A549 (cell line): ENCODE results near the gene PNPLA2.

Experiments
- BHLHE40 ChIP-seq: IDR thresholded peaks from 2 replicates; pipeline ENCODE4 v1.6.1; 2012; ENCODE audit warnings: low read depth, low read length, inconsistent platforms
- CEBPB ChIP-seq, 2 experiments: fragments of >200 bp in 1 of 2; sonication (Bioruptor Twin) in 1 of 2; formaldehyde crosslinking in 1 of 2; IDR thresholded peaks; 2 replicates each; pipeline ENCODE4 v1.6.1; 2012 to 2016
- CTCF ChIP-seq: fragments of >200 bp; sonication (Bioruptor Twin); formaldehyde crosslinking; IDR thresholded peaks from 3 replicates; pipeline ENCODE4 v1.5.1; 2016
- E2F6 ChIP-seq: IDR thresholded peaks from 2 replicates; pipeline ENCODE4 v1.6.1; 2012; ENCODE audit warnings: low read depth, borderline replicate concordance
- EP300 ChIP-seq, 2 experiments: fragments of >200 bp; sonication (Bioruptor Twin); formaldehyde crosslinking; IDR thresholded peaks; 2 replicates in 1 of 2; 3 replicates in 1 of 2; pipeline ENCODE4 v1.6.1; 2016 to 2017
- MAZ ChIP-seq: fragments of 150-350 bp; IDR thresholded peaks from 2 replicates; pipeline ENCODE4 v1.6.1; 2014; ENCODE audit warnings: antibody characterized with exemption, low read depth, low read length, borderline replicate concordance
- NR3C1 ChIP-seq: fragments of >200 bp; sonication (Bioruptor Twin); formaldehyde crosslinking; IDR thresholded peaks from 3 replicates; pipeline ENCODE4 v1.6.1; 2017
- POLR2A ChIP-seq: IDR thresholded peaks from 2 replicates; pipeline ENCODE4 v1.6.1; 2012; ENCODE audit warnings: mild to moderate bottlenecking, low read length
- RCOR1 ChIP-seq: fragments of 150-350 bp; IDR thresholded peaks from 2 replicates; pipeline ENCODE4 v1.6.1; 2014; ENCODE audit warnings: antibody characterized with exemption, low read length, low read depth
- SMC3 ChIP-seq: fragments of >200 bp; sonication (Bioruptor Twin); formaldehyde crosslinking; IDR thresholded peaks from 3 replicates; pipeline ENCODE4 v1.6.1; 2018; ENCODE audit warnings: inconsistent platforms
- TF ChIP-seq, protein P1 (sequence below): IDR thresholded peaks from 2 replicates; pipeline ENCODE4 v1.6.1; 2012
- TF ChIP-seq, protein P2 (sequence below): fragments of 200-600 bp; sonication (generic); IDR thresholded peaks from 2 replicates; pipeline ENCODE4 v1.6.1; 2016; ENCODE audit warnings: antibody characterized with exemption, mild to moderate bottlenecking, moderate library complexity
- TF ChIP-seq, protein P3 (sequence below): fragments of 450-650 bp; IDR thresholded peaks from 2 replicates; pipeline ENCODE4 v1.6.1; 2014; ENCODE audit warnings: antibody characterized with exemption

GRCh38 chr11:800473-800872 lies 18.2 kb upstream of the PNPLA2 start:
- TF ChIP-seq, protein P1, sequence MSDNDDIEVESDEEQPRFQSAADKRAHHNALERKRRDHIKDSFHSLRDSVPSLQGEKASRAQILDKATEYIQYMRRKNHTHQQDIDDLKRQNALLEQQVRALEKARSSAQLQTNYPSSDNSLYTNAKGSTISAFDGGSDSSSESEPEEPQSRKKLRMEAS, result no peak
- TF ChIP-seq, protein P2, sequence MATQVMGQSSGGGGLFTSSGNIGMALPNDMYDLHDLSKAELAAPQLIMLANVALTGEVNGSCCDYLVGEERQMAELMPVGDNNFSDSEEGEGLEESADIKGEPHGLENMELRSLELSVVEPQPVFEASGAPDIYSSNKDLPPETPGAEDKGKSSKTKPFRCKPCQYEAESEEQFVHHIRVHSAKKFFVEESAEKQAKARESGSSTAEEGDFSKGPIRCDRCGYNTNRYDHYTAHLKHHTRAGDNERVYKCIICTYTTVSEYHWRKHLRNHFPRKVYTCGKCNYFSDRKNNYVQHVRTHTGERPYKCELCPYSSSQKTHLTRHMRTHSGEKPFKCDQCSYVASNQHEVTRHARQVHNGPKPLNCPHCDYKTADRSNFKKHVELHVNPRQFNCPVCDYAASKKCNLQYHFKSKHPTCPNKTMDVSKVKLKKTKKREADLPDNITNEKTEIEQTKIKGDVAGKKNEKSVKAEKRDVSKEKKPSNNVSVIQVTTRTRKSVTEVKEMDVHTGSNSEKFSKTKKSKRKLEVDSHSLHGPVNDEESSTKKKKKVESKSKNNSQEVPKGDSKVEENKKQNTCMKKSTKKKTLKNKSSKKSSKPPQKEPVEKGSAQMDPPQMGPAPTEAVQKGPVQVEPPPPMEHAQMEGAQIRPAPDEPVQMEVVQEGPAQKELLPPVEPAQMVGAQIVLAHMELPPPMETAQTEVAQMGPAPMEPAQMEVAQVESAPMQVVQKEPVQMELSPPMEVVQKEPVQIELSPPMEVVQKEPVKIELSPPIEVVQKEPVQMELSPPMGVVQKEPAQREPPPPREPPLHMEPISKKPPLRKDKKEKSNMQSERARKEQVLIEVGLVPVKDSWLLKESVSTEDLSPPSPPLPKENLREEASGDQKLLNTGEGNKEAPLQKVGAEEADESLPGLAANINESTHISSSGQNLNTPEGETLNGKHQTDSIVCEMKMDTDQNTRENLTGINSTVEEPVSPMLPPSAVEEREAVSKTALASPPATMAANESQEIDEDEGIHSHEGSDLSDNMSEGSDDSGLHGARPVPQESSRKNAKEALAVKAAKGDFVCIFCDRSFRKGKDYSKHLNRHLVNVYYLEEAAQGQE, result no peak
- TF ChIP-seq NR3C1 (no peak), POLR2A (no peak), RCOR1 (no peak), CTCF (no peak), EP300 (IDR thresholded peaks at IDR 0.05) (no peak), MAZ (no peak), SMC3 (no peak), CEBPB (IDR thresholded peaks at IDR 0.05) (no peak), E2F6 (no peak), BHLHE40 (no peak)
- TF ChIP-seq, protein P3, sequence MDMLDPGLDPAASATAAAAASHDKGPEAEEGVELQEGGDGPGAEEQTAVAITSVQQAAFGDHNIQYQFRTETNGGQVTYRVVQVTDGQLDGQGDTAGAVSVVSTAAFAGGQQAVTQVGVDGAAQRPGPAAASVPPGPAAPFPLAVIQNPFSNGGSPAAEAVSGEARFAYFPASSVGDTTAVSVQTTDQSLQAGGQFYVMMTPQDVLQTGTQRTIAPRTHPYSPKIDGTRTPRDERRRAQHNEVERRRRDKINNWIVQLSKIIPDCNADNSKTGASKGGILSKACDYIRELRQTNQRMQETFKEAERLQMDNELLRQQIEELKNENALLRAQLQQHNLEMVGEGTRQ, result no peak
